Right kidney (tissue), 1 donor: Measurements from ENCODE around the gene C11orf68.

Source experiments
- DNase-seq: peaks from one replicate; pipeline ENCODE4 v3.0.0-alpha.2; 2016

Gene C11orf68

GRCh38 chr11:65891219-65892136 lies 27.4 kb downstream of the C11orf68 start:
- DNase-seq: peak; percentile 35

GRCh38 chr11:65890324-65891218 lies 28.3 kb downstream of the C11orf68 start, which contains the start of gene CCDC85B:
CCDC85B (plus strand) TSS chr11:65890673; CDS start chr11:65890784, 111 bp downstream.
- DNase-seq: peak; percentile 99

- DNase-seq: peak; percentile 95
Measured at GRCh38 chr11:65888163-65888814, 30.6 kb downstream of the C11orf68 start, which contains the start of gene FIBP. FIBP (minus strand) TSS chr11:65888471; CDS start chr11:65888418, 53 bp downstream.

- no peak for DNase-seq
Measured at GRCh38 chr11:65887723-65888162, 31.1 kb downstream of the C11orf68 start.

GRCh38 chr11:65886826-65887722 lies 31.8 kb downstream of the C11orf68 start:
- no peak for DNase-seq

GRCh38 chr11:65885808-65886536 lies 32.9 kb downstream of the C11orf68 start:
- DNase-seq: no peak

- no peak for DNase-seq
Measured at GRCh38 chr11:65885231-65885630, 33.6 kb downstream of the C11orf68 start.

- DNase-seq: peak; percentile 59
Measured at GRCh38 chr11:65884716-65885092, 34.2 kb downstream of the C11orf68 start.

GRCh38 chr11:65883786-65884715 lies 34.8 kb downstream of the C11orf68 start:
- no peak for DNase-seq

GRCh38 chr11:65883058-65883761 lies 35.7 kb downstream of the C11orf68 start:
- DNase-seq: no peak

GRCh38 chr11:65882120-65883057 lies 36.5 kb downstream of the C11orf68 start:
- DNase-seq: no peak

GRCh38 chr11:65880844-65881421 lies 37.9 kb downstream of the C11orf68 start:
- DNase-seq: no peak

- DNase-seq: no peak
Measured at GRCh38 chr11:65880027-65880426, 38.8 kb downstream of the C11orf68 start.

- DNase-seq: no peak
Measured at GRCh38 chr11:65879617-65880016, 39.2 kb downstream of the C11orf68 start, which contains the start of gene CTSW. CTSW (plus strand) TSS chr11:65879837; CDS start chr11:65879855, 18 bp downstream.

GRCh38 chr11:65873318-65874156 lies 45.3 kb downstream of the C11orf68 start:
- DNase-seq: peak; percentile 94
